Measurements from ENCODE around the gene MICAL1.

Gene MICAL1

GRCh38 chr6:109440331-109441068 is 15.1 kb downstream of the MICAL1 start, which contains the start of the genes PPIL6 and SMPD2:
Gene PPIL6, minus strand, starts transcription at chr6:109440628. Its CDS starts 38 bp downstream, at chr6:109440590.
Gene SMPD2, plus strand, starts transcription at chr6:109440724. Its CDS starts 398 bp downstream, at chr6:109441122.
- Histone ChIP-seq H3K36me3 (ENCODE audit: low read depth) (peaks cover 22% of the 10 kb centered on the region), H3K27ac (ENCODE audit: poor library complexity, severe bottlenecking) (peak within 1 kb of the TSS; percentile 36), H3K27me3 (ENCODE audit: insufficient read depth, poor library complexity, severe bottlenecking) (no peaks in the 10 kb centered on the region), H3K9me3 (ENCODE audit: severe bottlenecking) (no peaks in the 10 kb centered on the region), H3K4me1 (ENCODE audit: insufficient read depth, poor library complexity, severe bottlenecking) (peaks cover 9% of the 10 kb centered on the region), H3K4me3 (ENCODE audit: severe bottlenecking) (peak within 1 kb of the TSS; percentile 75)
- DNase-seq (ENCODE audit: low spot score) (no peak), ATAC-seq (ENCODE audit: low read depth) (peak; percentile 77)
- TF ChIP-seq CTCF (IDR thresholded peaks at IDR 0.05; ENCODE audit: poor library complexity, severe bottlenecking): peak; percentile 31

- H3K9me3 ChIP-seq (ENCODE audit: severe bottlenecking): no peaks in the 10 kb centered on the region
These were observed 19.5 kb downstream of the MICAL1 start for GRCh38 chr6:109436041-109436440.

GRCh38 chr6:109434456-109434855 is 21.1 kb downstream of the MICAL1 start:
- Histone ChIP-seq H3K4me3 (ENCODE audit: severe bottlenecking) (no peak overlapping the region), H3K27ac (ENCODE audit: poor library complexity, severe bottlenecking) (no peak overlapping the region), H3K36me3 (ENCODE audit: low read depth) (no peaks in the 10 kb centered on the region), H3K27me3 (ENCODE audit: insufficient read depth, poor library complexity, severe bottlenecking) (no peaks in the 10 kb centered on the region), H3K9me3 (ENCODE audit: severe bottlenecking) (no peaks in the 10 kb centered on the region), H3K4me1 (ENCODE audit: insufficient read depth, poor library complexity, severe bottlenecking) (peaks cover 7% of the 10 kb centered on the region)
- TF ChIP-seq CTCF (IDR thresholded peaks at IDR 0.05; ENCODE audit: poor library complexity, severe bottlenecking): no peak
- ATAC-seq (ENCODE audit: low read depth): no peak
- no peak for DNase-seq (ENCODE audit: low spot score)

More at GRCh38 chr6:109436041-109436440, 19.5 kb downstream of the MICAL1 start:
- no peak overlapping the region for H3K27ac ChIP-seq (ENCODE audit: poor library complexity, severe bottlenecking)
- no peak for ATAC-seq (ENCODE audit: low read depth)
- no peaks in the 10 kb centered on the region for H3K36me3 ChIP-seq (ENCODE audit: low read depth)
- no peaks in the 10 kb centered on the region for H3K27me3 ChIP-seq (ENCODE audit: insufficient read depth, poor library complexity, severe bottlenecking)
- DNase-seq (ENCODE audit: low spot score): no peak
- H3K4me3 ChIP-seq (ENCODE audit: severe bottlenecking): no peak overlapping the region
- H3K4me1 ChIP-seq (ENCODE audit: insufficient read depth, poor library complexity, severe bottlenecking): peaks cover 9% of the 10 kb centered on the region
- no peak for TF ChIP-seq CTCF (IDR thresholded peaks at IDR 0.05; ENCODE audit: poor library complexity, severe bottlenecking)

- Histone ChIP-seq H3K36me3 (ENCODE audit: low read depth) (no peaks in the 10 kb centered on the region), H3K27me3 (ENCODE audit: insufficient read depth, poor library complexity, severe bottlenecking) (no peaks in the 10 kb centered on the region), H3K9me3 (ENCODE audit: severe bottlenecking) (no peaks in the 10 kb centered on the region), H3K4me3 (ENCODE audit: severe bottlenecking) (no peak overlapping the region), H3K27ac (ENCODE audit: poor library complexity, severe bottlenecking) (no peak overlapping the region), H3K4me1 (ENCODE audit: insufficient read depth, poor library complexity, severe bottlenecking) (no peaks in the 10 kb centered on the region)
- DNase-seq (ENCODE audit: low spot score): no peak
- no peak for TF ChIP-seq CTCF (IDR thresholded peaks at IDR 0.05; ENCODE audit: poor library complexity, severe bottlenecking)
- ATAC-seq (ENCODE audit: low read depth): no peak
These were observed 26.1 kb downstream of the MICAL1 start for GRCh38 chr6:109429496-109429895.

- no peaks in the 10 kb centered on the region for H3K9me3 ChIP-seq (ENCODE audit: severe bottlenecking)
- TF ChIP-seq CTCF (IDR thresholded peaks at IDR 0.05; ENCODE audit: poor library complexity, severe bottlenecking): no peak
- H3K27me3 ChIP-seq (ENCODE audit: insufficient read depth, poor library complexity, severe bottlenecking): no peaks in the 10 kb centered on the region
- no peaks in the 10 kb centered on the region for H3K36me3 ChIP-seq (ENCODE audit: low read depth)
- no peaks in the 10 kb centered on the region for H3K4me1 ChIP-seq (ENCODE audit: insufficient read depth, poor library complexity, severe bottlenecking)
- no peak overlapping the region for H3K4me3 ChIP-seq (ENCODE audit: severe bottlenecking)
- ATAC-seq (ENCODE audit: low read depth): no peak
- no peak overlapping the region for H3K27ac ChIP-seq (ENCODE audit: poor library complexity, severe bottlenecking)
- DNase-seq (ENCODE audit: low spot score): no peak
These were observed 26.6 kb downstream of the MICAL1 start for GRCh38 chr6:109428889-109429477.
